ENCODE results near the gene C10orf90.

DNA sequence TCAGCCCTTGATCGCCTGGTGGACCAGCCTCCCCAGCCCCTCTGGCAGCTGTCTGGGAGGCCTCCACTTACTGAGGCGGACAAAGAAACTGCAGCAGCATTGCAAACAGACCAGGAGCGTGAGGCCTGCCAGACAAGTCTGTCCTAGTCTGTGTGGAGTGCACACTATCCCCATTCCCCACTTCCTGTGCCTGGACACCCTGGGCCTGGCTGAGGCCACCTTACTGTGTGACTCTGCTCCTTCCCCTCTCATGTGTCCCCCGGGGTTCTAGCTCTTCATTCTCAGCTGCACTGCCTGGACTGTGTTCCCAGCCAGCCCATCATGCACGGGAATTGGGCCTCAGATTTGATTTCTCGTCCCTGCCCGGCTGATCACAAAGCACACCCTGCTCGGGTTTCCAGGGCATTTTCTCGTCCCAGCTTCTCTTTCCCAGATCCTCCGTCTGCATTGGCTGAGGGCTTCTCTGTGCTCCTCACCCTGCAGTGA, 16.7 kb upstream of the C10orf90 start:
- TF ChIP-seq, protein P1, sequence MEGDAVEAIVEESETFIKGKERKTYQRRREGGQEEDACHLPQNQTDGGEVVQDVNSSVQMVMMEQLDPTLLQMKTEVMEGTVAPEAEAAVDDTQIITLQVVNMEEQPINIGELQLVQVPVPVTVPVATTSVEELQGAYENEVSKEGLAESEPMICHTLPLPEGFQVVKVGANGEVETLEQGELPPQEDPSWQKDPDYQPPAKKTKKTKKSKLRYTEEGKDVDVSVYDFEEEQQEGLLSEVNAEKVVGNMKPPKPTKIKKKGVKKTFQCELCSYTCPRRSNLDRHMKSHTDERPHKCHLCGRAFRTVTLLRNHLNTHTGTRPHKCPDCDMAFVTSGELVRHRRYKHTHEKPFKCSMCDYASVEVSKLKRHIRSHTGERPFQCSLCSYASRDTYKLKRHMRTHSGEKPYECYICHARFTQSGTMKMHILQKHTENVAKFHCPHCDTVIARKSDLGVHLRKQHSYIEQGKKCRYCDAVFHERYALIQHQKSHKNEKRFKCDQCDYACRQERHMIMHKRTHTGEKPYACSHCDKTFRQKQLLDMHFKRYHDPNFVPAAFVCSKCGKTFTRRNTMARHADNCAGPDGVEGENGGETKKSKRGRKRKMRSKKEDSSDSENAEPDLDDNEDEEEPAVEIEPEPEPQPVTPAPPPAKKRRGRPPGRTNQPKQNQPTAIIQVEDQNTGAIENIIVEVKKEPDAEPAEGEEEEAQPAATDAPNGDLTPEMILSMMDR (IDR thresholded peaks at IDR 0.05) = no peak
- no peak for TF ChIP-seq EP300 (IDR thresholded peaks at IDR 0.05)

All from ovary (tissue), 3 donors.